ENCODE measurements around the gene ESRRA. TPM values are rescaled to one million over a fixed set of nuclear protein-coding genes. Genes with fewer than 3 reads are reported as not detected.

Gene ESRRA
- total RNA-seq, 2 experiments from 2014 or later, result 10.9 to 12.0 TPM

GRCh38 chr11:64342869-64343745, 37.8 kb downstream of the ESRRA start:
- ChIA-PET CTCF (interaction anchor here (0.7 to 3.9 kb wide), 8 partner anchors 12 to 73 kb away, joined by 3 to 34 read pairs (median 4); partner anchors contain the start of genes ESRRA, PRDX5 and TRMT112), POLR2A (interaction anchor here (0.9 to 4.7 kb wide), 4 partner anchors 9 to 72 kb away, joined by 3 to 103 read pairs (median 10); partner anchors contain the start of genes PRDX5 and TRMT112)
- Histone ChIP-seq H3K4me1 (ENCODE audit: insufficient read depth, low read length) (peaks cover 55% of the 10 kb centered on the region), H3K9me3 (ENCODE audit: control insufficient read depth in 1 of 2, insufficient read depth in 1 of 2, low read length in 2 of 2) (no peaks in the 10 kb centered on the region), H3K36me3 (ENCODE audit: insufficient read depth, low read length) (peaks cover 52% of the 10 kb centered on the region), H3K27me3 (ENCODE audit: control insufficient read depth in 1 of 2, insufficient read depth in 2 of 2, low read length in 2 of 2) (no peaks in the 10 kb centered on the region), H3K4me3 (ENCODE audit: low read length) (no peak overlapping the region), H3K27ac (ENCODE audit: low read depth in 1 of 2, low read length in 2 of 2) (no peak overlapping the region)
- Mint-ChIP-seq H3K4me3 (peak overlapping the region; percentile 34), H3K36me3 (ENCODE audit: low read depth) (peaks cover 41% of the 10 kb centered on the region), H3K27ac (no peak overlapping the region), H3K9me3 (no peaks in the 10 kb centered on the region), H3K4me1 (ENCODE audit: low read depth) (peaks cover 46% of the 10 kb centered on the region), H3K27me3 (no peaks in the 10 kb centered on the region)
- intact Hi-C loops (cut with DNase I, micrococcal nuclease), result loop anchor here in 1 of 2 experiments (5.0 kb wide), 1 partner anchor 36 kb away; the partner anchor contains the start of gene ESRRA
- DNase-seq, result peak in 1 of 14 experiments; percentile 38
- ATAC-seq (ENCODE audit: poor library complexity), result no peak
- no peak for TF ChIP-seq CTCF (IDR thresholded peaks at IDR 0.05)

- intact Hi-C loops (cut with DNase I, micrococcal nuclease), result loop anchor here in 1 of 2 experiments (5.0 kb wide), 1 partner anchor 37 kb away; the partner anchor contains the start of gene ESRRA
- Mint-ChIP-seq H3K36me3 (ENCODE audit: low read depth) (peaks cover 38% of the 10 kb centered on the region), H3K27me3 (no peaks in the 10 kb centered on the region), H3K4me1 (ENCODE audit: low read depth) (peaks cover 43% of the 10 kb centered on the region), H3K9me3 (no peaks in the 10 kb centered on the region), H3K4me3 (no peak overlapping the region), H3K27ac (no peak overlapping the region)
- Histone ChIP-seq H3K4me1 (ENCODE audit: insufficient read depth, low read length) (peaks cover 52% of the 10 kb centered on the region), H3K36me3 (ENCODE audit: insufficient read depth, low read length) (peaks cover 54% of the 10 kb centered on the region), H3K9me3 (ENCODE audit: control insufficient read depth in 1 of 2, insufficient read depth in 1 of 2, low read length in 2 of 2) (no peaks in the 10 kb centered on the region), H3K4me3 (ENCODE audit: low read length) (no peak overlapping the region), H3K27ac (ENCODE audit: low read depth in 1 of 2, low read length in 2 of 2) (no peak overlapping the region), H3K27me3 (ENCODE audit: control insufficient read depth in 1 of 2, insufficient read depth in 2 of 2, low read length in 2 of 2) (no peaks in the 10 kb centered on the region)
- DNase-seq (peak in 2 of 14 experiments; percentile 28 to 50), ATAC-seq (ENCODE audit: poor library complexity) (no peak)
- ChIA-PET POLR2A (no interaction called here), CTCF (interaction anchor here (3.9 kb wide), 1 partner anchor 27 kb away, joined by 34 read pairs; the partner anchor contains the start of genes PRDX5 and TRMT112)
- no peak for TF ChIP-seq CTCF (IDR thresholded peaks at IDR 0.05)
Measured at GRCh38 chr11:64343767-64344559, 38.6 kb downstream of the ESRRA start.

DNA sequence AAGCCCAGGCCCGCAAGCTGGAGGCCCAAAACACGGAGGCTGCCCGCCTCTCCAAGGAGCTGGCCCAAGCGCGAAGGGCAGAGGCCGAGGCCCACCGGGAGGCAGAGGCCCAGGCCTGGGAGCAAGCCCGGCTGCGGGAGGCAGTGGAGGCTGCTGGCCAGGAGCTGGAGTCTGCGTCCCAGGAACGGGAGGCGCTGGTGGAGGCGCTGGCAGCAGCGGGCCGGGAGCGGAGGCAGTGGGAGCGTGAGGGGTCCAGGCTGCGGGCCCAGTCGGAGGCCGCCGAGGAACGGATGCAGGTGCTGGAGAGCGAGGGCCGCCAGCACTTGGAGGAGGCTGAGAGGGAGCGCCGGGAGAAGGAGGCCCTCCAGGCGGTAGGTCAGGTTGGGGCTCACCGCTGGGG, 39.5 kb downstream of the ESRRA start:
- no peak for TF ChIP-seq CTCF (IDR thresholded peaks at IDR 0.05)
- ChIA-PET CTCF (no interaction called here), POLR2A (no interaction called here)
- Histone ChIP-seq H3K27me3 (ENCODE audit: control insufficient read depth in 1 of 2, insufficient read depth in 2 of 2, low read length in 2 of 2) (no peaks in the 10 kb centered on the region), H3K4me1 (ENCODE audit: insufficient read depth, low read length) (peaks cover 44% of the 10 kb centered on the region), H3K36me3 (ENCODE audit: insufficient read depth, low read length) (peaks cover 57% of the 10 kb centered on the region), H3K4me3 (ENCODE audit: low read length) (no peak overlapping the region), H3K9me3 (ENCODE audit: control insufficient read depth in 1 of 2, insufficient read depth in 1 of 2, low read length in 2 of 2) (no peaks in the 10 kb centered on the region), H3K27ac (ENCODE audit: low read depth in 1 of 2, low read length in 2 of 2) (no peak overlapping the region)
- intact Hi-C loops (cut with DNase I, micrococcal nuclease), result loop anchor here in 1 of 2 experiments (5.0 kb wide), 1 partner anchor 37 kb away; the partner anchor contains the start of gene ESRRA
- H3K27me3 Mint-ChIP-seq, result no peaks in the 10 kb centered on the region
- ATAC-seq (ENCODE audit: poor library complexity) (no peak), DNase-seq (no peak)
- H3K9me3 Mint-ChIP-seq, result no peaks in the 10 kb centered on the region
- H3K27ac Mint-ChIP-seq, result peak overlapping the region; percentile 16
- peaks cover 30% of the 10 kb centered on the region for H3K36me3 Mint-ChIP-seq (ENCODE audit: low read depth)
- H3K4me1 Mint-ChIP-seq (ENCODE audit: low read depth), result peaks cover 34% of the 10 kb centered on the region
- H3K4me3 Mint-ChIP-seq, result no peak overlapping the region
